K562 (cell line): ENCODE results near the gene SPDEF. TPM values are rescaled to one million over a fixed set of nuclear protein-coding genes. Genes with fewer than 3 reads are reported as not detected.

Experiments
- ATAC-seq: fragments of 200-7000 bp; cut with Tn5 transposase; 3 replicates; pipeline ENCODE4 v1.9.1; 2020; ENCODE audit warnings: moderate library complexity
- BruUV-seq: library from RNA; stranded (reverse); fragments of 400-500 nt; replicated peaks from 2 replicates; lab custom pipeline; 2021; lab: Mats Ljungman, UMichigan
- CTCF ChIA-PET: fragments of 300-600 bp; formaldehyde crosslinking; extraction: SDS; loops from one replicate; lab custom pipeline; 2021; ENCODE audit warnings: low intra/inter-chr PET ratio; lab: Yijun Ruan, JAX
- POLR2A ChIA-PET: fragments of 300-600, 350-650 bp; sonication (Branson Sonifier 250); formaldehyde crosslinking; extraction: SDS; loops from one replicate; lab custom pipeline; 2021; ENCODE audit warnings: antibody characterized with exemption, inconsistent platforms; lab: Yijun Ruan, JAX
- DNase-seq, 4 experiments: peaks; one replicate each; pipeline versions ENCODE4 v3.0.0 to v3.0.0-alpha.2; 2011 to 2018; ENCODE audit warnings: low spot score in 3 of 4, mixed read lengths in 3 of 4; ENCODE audit errors: extremely low read depth in 1 of 4
- FAIRE-seq: peaks from 2 replicates; lab custom pipeline; 2011; peaks lifted over from hg19 to GRCh38; lab: Jason Lieb, UNC
- H2AFZ ChIP-seq: 2 replicates; pipeline ENCODE4 v1.6.0; 2011; ENCODE audit warnings: low read depth, low read length, control low read depth, inconsistent platforms
- H3K27ac ChIP-seq: fragments of 200-600 bp; 3 replicates; pipeline ENCODE4 v1.8.0; 2011; ENCODE audit warnings: low read depth, mild to moderate bottlenecking, control low read depth, inconsistent platforms, low read length, moderate library complexity, mixed read lengths; ENCODE audit errors: extremely low read depth
- H3K27me3 ChIP-seq, 2 experiments: fragments of 300-600 bp in 1 of 2; 2 replicates in 1 of 2; 3 replicates in 1 of 2; pipeline versions ENCODE4 v1.6.0 to v1.8.0; 2011; ENCODE audit warnings: inconsistent platforms in 2 of 2, low read length in 2 of 2, mild to moderate bottlenecking in 1 of 2, mixed read lengths in 1 of 2, moderate library complexity in 1 of 2; ENCODE audit not compliant: control insufficient read depth in 2 of 2, insufficient read depth in 2 of 2
- H3K36me3 ChIP-seq: fragments of 300-600 bp; 3 replicates; pipeline ENCODE4 v1.8.0; 2011; ENCODE audit warnings: mild to moderate bottlenecking, low read length, inconsistent platforms; ENCODE audit not compliant: control insufficient read depth, insufficient read depth
- H3K4me1 ChIP-seq, 2 experiments: fragments of 200-600 bp in 1 of 2; replicated peaks in 1 of 2; 2 replicates in 1 of 2; 3 replicates in 1 of 2; pipeline versions ENCODE4 v1.5.1 to v1.8.0; 2011; ENCODE audit warnings: inconsistent platforms in 2 of 2, low read length in 2 of 2, mild to moderate bottlenecking in 1 of 2, mixed read lengths in 1 of 2, moderate library complexity in 1 of 2; ENCODE audit not compliant: control insufficient read depth in 2 of 2, insufficient read depth in 2 of 2
- H3K4me2 ChIP-seq: 2 replicates; pipeline ENCODE4 v1.6.1; 2011; ENCODE audit warnings: low read length, control low read depth, inconsistent platforms, mixed read lengths; ENCODE audit not compliant: insufficient read depth
- H3K4me3 ChIP-seq: fragments of 200-600 bp; sonication (generic), shearing (Covaris generic); 2 replicates; pipeline ENCODE4 v1.5.1; 2016; ENCODE audit warnings: control low read depth, inconsistent platforms
- H3K79me2 ChIP-seq: fragments of 200-600 bp; 3 replicates; pipeline ENCODE4 v1.8.0; 2011; ENCODE audit warnings: low read length, inconsistent platforms; ENCODE audit not compliant: control insufficient read depth, insufficient read depth
- H3K9ac ChIP-seq, 2 experiments: 2 replicates each; pipeline versions ENCODE4 v1.6.0 to v1.6.1; 2011; ENCODE audit warnings: low read depth in 2 of 2, low read length in 2 of 2, control low read depth in 1 of 2, inconsistent platforms in 1 of 2, mild to moderate bottlenecking in 1 of 2, mixed read lengths in 1 of 2; ENCODE audit not compliant: insufficient read depth in 1 of 2
- H3K9me1 ChIP-seq: one replicate; pipeline ENCODE4 v1.6.0; 2011; ENCODE audit warnings: inconsistent platforms, mild to moderate bottlenecking, low read length, moderate library complexity; ENCODE audit not compliant: control insufficient read depth, insufficient read depth
- H3K9me3 ChIP-seq: replicated peaks from 2 replicates; pipeline ENCODE4 v1.5.1; 2011; ENCODE audit warnings: low read depth, low read length, inconsistent platforms; ENCODE audit not compliant: control insufficient read depth, insufficient read depth
- H4K20me1 ChIP-seq: replicated peaks from 2 replicates; pipeline ENCODE4 v1.6.1; 2011; ENCODE audit warnings: low read length, inconsistent platforms, mixed read lengths; ENCODE audit not compliant: control insufficient read depth, insufficient read depth
- HLTF ChIP-seq: fragments of 450-650 bp; IDR thresholded peaks from 2 replicates; pipeline ENCODE4 v1.6.1; 2016
- HMGN3 ChIP-seq: IDR thresholded peaks from 2 replicates; pipeline ENCODE4 v1.6.1; 2011; ENCODE audit warnings: borderline replicate concordance, low read depth, mild to moderate bottlenecking, mixed read lengths, low read length; ENCODE audit not compliant: insufficient read length; ENCODE audit errors: extremely low read depth
- IFI16 ChIP-seq: fragments of 250-450 bp; sonication (Bioruptor Pico); IDR thresholded peaks from 2 replicates; pipeline ENCODE4 v2.1.2; 2022; ENCODE audit warnings: mild to moderate bottlenecking, inconsistent platforms
- KAT7 ChIP-seq: sonication (generic); formaldehyde crosslinking; IDR thresholded peaks from 2 replicates; pipeline ENCODE4 v1.8.0; 2022; ENCODE audit warnings: missing genetic modification reagents, mild to moderate bottlenecking, borderline replicate concordance
- RNF2 ChIP-seq: sonication (generic); IDR thresholded peaks from 2 replicates; pipeline ENCODE4 v1.6.1; 2016
- ZFX ChIP-seq: sonication (generic); formaldehyde crosslinking; IDR thresholded peaks from 2 replicates; pipeline ENCODE4 v1.8.0; 2022; ENCODE audit warnings: mild to moderate bottlenecking, missing genetic modification reagents, moderate library complexity
- ZNF124 ChIP-seq: sonication (generic); formaldehyde crosslinking; IDR thresholded peaks from 2 replicates; pipeline ENCODE4 v1.8.1; 2022; ENCODE audit warnings: missing genetic modification reagents
- ZNF324 ChIP-seq: fragments of 250-450 bp; sonication (Bioruptor Pico); IDR thresholded peaks from 2 replicates; pipeline ENCODE4 v1.4.0; 2020; ENCODE audit warnings: mild to moderate bottlenecking
- ZNF586 ChIP-seq: fragments of 450-650 bp; formaldehyde crosslinking; conservative IDR thresholded peaks from 2 replicates; pipeline ENCODE4 v1.4.0; 2020; ENCODE audit warnings: mild to moderate bottlenecking, moderate library complexity
- WGBS: fragments of 100-300 bp; shearing (Covaris generic); methylation state at CpG from one replicate; pipeline ENCODE4 v1.1.6; 2016; ENCODE audit warnings: low coverage, mixed read lengths; ENCODE audit not compliant: insufficient coverage; ENCODE audit errors: missing lambda C conversion rate; 5-methylcytosine and 5-hydroxymethylcytosine counted together
- in situ Hi-C: fragments of 300-500 bp; cut with MboI; formaldehyde crosslinking; loops from 4 replicates; pipeline ENCODE4 v1.15.0; 2018; ENCODE audit warnings: inconsistent platforms, mixed read lengths
- intact Hi-C: fragments of 100-400 bp; cut with micrococcal nuclease; formaldehyde crosslinking; loops from 2 replicates; pipeline ENCODE4 v1.14.2; 2022
- polyA plus RNA-seq, 8 experiments: library from polyadenylated mRNA; depleted of rRNA in 4 of 8; stranded (reverse) in 5 of 8; unstranded in 3 of 8; fragments of >200 nt; fragmentation: Nextera tagmentation in 2 of 8; fragmentation: Illumina TruSeq in 1 of 8; extraction: Ambion mirVana in 2 of 8; extraction: Trizol in 1 of 8; gene quantifications; 2 replicates each; pipeline versions ENCODE4 v1.2.1 to v1.2.3, GENCODE V29; 2011 to 2014; ENCODE audit warnings: inconsistent platforms in 1 of 8, missing spikeins in 1 of 8
- total RNA-seq, 7 experiments: library from RNA; depleted of rRNA in 6 of 7; stranded (reverse); fragments of >200 nt in 6 of 7; fragmentation: Illumina TruSeq in 2 of 7; extraction: Trizol in 2 of 7; gene quantifications; 2 replicates each; pipeline versions ENCODE4 v1.2.1 to v1.2.3, GENCODE V29; 2011 to 2021; ENCODE audit warnings: low replicate concordance in 1 of 7
- TF ChIP-seq, protein P1 (sequence below), 2 experiments: fragments of 450-650 bp; formaldehyde crosslinking in 1 of 2; IDR thresholded peaks; 2 replicates each; pipeline versions ENCODE4 v1.4.0 to v1.6.1; 2014 to 2020; ENCODE audit warnings: mild to moderate bottlenecking in 2 of 2, borderline replicate concordance in 1 of 2, low read depth in 1 of 2
- TF ChIP-seq, protein P2 (sequence below): fragments of 450-650 bp; conservative IDR thresholded peaks from 2 replicates; pipeline ENCODE4 v1.6.1; 2016; ENCODE audit warnings: missing genetic modification characterization, low read depth, mild to moderate bottlenecking, missing compliant biosample characterization, moderate library complexity

The SPDEF gene
- total and polyA plus RNA-seq, 9 of the 15 experiments (the other 6 are each of a cell fraction or from before 2014, with no cell fraction given): 0.04 to 0.12 (median 0.11) TPM; not detected in 5

DNA sequence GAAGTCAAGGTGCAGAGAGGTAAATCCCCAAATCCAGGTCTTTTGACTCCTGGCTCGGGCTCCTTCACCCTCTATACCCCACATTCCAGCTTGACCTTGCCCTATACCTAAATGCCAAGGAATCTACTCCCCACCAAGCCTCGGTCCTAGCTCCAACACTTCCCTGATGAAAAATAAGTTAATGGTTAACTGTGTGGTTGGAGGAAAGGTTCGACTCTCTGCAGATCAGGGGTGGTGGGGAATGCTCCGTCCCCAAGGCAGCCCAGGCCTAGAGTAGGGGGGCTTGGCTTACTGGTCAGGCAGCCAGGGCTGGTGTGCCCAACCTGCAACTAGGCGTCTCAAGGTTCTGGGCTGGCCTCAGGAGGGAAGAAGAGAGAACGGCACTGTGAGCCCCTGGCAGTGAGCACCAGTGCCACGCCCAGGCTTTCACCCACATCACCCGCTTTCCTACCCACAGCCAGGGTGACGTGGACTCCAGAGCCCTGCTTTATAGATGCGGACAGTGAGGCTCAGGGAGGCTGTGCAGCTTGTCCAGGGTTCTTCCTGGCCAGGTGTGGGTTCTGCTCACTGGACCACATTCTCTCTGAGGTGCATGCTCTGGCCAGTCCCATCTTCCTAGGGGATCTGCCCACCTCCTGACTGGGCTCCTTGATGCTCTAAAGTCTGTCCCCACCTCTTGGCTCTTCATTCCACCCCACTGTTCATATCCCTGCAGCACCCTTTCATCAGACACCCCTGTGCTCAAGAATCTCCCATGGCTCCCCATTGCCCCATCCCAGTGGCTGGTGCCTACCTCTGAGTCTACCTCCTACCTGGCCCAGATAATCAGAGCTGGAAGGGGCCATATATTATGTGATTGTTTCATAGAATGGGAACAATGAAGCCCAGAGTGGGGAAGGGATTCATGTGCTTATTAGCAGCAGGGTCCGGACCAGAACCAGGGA is 8.2 kb downstream of the SPDEF start:
- H3K27ac ChIP-seq: no peak overlapping the region
- no peaks in the 10 kb centered on the region for H3K9me1 ChIP-seq
- ATAC-seq: no peak
- no peak for DNase-seq
- peaks cover 24 to 69% of the 10 kb centered on the region in 2 experiments for H3K4me1 ChIP-seq
- peak overlapping the region in 1 of 2 experiments; percentile 37; a peak in 2 of 4 replicates for H3K9ac ChIP-seq
- H3K4me2 ChIP-seq: no peak overlapping the region
- no peaks in the 10 kb centered on the region for H3K79me2 ChIP-seq
- FAIRE-seq: no peak
- no peaks in the 10 kb centered on the region; the same call in 1 of the 2 replicates for H4K20me1 ChIP-seq
- H3K36me3 ChIP-seq: no peaks in the 10 kb centered on the region
- in situ Hi-C loops (no loop called here), intact Hi-C loops (no loop called here)
- BruUV-seq: no TSS peak
- no peak overlapping the region for H3K4me3 ChIP-seq
- 43% methylated on average over 11 of the region's 11 CpGs for WGBS
- H2AFZ ChIP-seq: no peak overlapping the region
- no peaks in the 10 kb centered on the region for H3K27me3 ChIP-seq
- CTCF ChIA-PET: no interaction called here
- POLR2A ChIA-PET: interaction anchor here (0.6 to 1.2 kb wide), 3 partner anchors 11 to 15 kb away, joined by 3 read pairs; no protein-coding TSS in a partner anchor
- H3K9me3 ChIP-seq: no peaks in the 10 kb centered on the region
- TF ChIP-seq ZFX (CRISPR knock-in tag): no peak
- no peak for TF ChIP-seq KAT7 (CRISPR knock-in tag)
- TF ChIP-seq, protein P1, sequence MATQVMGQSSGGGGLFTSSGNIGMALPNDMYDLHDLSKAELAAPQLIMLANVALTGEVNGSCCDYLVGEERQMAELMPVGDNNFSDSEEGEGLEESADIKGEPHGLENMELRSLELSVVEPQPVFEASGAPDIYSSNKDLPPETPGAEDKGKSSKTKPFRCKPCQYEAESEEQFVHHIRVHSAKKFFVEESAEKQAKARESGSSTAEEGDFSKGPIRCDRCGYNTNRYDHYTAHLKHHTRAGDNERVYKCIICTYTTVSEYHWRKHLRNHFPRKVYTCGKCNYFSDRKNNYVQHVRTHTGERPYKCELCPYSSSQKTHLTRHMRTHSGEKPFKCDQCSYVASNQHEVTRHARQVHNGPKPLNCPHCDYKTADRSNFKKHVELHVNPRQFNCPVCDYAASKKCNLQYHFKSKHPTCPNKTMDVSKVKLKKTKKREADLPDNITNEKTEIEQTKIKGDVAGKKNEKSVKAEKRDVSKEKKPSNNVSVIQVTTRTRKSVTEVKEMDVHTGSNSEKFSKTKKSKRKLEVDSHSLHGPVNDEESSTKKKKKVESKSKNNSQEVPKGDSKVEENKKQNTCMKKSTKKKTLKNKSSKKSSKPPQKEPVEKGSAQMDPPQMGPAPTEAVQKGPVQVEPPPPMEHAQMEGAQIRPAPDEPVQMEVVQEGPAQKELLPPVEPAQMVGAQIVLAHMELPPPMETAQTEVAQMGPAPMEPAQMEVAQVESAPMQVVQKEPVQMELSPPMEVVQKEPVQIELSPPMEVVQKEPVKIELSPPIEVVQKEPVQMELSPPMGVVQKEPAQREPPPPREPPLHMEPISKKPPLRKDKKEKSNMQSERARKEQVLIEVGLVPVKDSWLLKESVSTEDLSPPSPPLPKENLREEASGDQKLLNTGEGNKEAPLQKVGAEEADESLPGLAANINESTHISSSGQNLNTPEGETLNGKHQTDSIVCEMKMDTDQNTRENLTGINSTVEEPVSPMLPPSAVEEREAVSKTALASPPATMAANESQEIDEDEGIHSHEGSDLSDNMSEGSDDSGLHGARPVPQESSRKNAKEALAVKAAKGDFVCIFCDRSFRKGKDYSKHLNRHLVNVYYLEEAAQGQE (IDR thresholded peaks at IDR 0.05; ENCODE audit: borderline replicate concordance): no peak
- TF ChIP-seq, protein P1 (CRISPR knock-in tag; IDR thresholded peaks at IDR 0.05; ENCODE audit: low read depth): no peak
- TF ChIP-seq IFI16: no peak
- no peak for TF ChIP-seq HMGN3
- TF ChIP-seq ZNF586 (CRISPR knock-in tag): no peak
- no peak for TF ChIP-seq HLTF
- TF ChIP-seq ZNF324 (CRISPR knock-in tag): no peak
- TF ChIP-seq, protein P2, sequence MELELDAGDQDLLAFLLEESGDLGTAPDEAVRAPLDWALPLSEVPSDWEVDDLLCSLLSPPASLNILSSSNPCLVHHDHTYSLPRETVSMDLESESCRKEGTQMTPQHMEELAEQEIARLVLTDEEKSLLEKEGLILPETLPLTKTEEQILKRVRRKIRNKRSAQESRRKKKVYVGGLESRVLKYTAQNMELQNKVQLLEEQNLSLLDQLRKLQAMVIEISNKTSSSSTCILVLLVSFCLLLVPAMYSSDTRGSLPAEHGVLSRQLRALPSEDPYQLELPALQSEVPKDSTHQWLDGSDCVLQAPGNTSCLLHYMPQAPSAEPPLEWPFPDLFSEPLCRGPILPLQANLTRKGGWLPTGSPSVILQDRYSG (tag): no peak
- TF ChIP-seq ZNF124 (CRISPR knock-in tag): no peak
- no peak for TF ChIP-seq RNF2
